ENCODE results near the gene TMPRSS6. TPM values are rescaled to one million over a fixed set of nuclear protein-coding genes. Genes with fewer than 3 reads are reported as not detected.

Gene TMPRSS6
- total and polyA plus RNA-seq, 3 donors from 2014 or later: 1.5 to 4.0 (median 3.4) TPM

DNA sequence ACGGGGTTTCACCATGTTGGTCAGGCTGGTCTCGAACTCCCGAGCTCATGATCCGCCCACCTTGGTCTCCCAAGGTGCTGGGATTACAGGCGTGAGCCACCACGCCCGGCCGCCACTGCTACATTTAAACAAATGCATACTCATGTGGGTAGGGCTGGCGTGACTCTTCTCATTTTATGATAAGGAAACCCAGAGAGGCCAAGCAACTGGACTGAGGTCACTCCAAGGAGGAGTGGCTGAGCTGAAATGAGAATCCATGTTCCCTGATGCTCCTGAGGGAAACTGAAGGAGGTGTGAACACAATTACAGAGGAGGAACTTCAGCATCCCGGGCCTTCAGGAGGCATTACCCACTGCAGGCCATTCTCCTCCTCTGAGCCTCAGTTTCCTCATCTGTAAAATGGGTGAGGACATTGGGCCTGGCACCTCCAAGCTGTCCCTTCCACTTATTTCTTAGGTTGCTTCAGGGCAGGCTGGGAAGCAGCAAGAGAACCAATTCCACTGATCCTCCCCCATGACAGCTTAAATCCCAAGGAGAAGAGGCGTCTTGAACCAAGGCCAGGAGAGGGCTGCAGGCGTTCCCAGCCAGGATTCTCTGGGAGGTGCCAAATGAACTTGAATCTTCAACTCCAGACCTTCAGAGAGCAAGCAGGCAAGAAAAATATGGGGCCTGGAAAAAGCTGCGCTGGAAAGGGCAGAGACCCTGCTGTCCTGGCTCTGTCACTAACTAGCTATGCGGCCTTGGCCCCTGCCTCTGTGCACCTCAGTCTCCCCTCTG is 93.2 kb downstream of the TMPRSS6 start:
- TF ChIP-seq CTCF (IDR thresholded peaks at IDR 0.05) (no peak), POLR2A (IDR thresholded peaks at IDR 0.05) (no peak)
- intact Hi-C loops (cut with DNase I; ENCODE audit: low total_unique reads): no loop called here
- WGBS, 2 donors: 85 to 88% methylated on average over 14 of the region's 14 CpGs
- Histone ChIP-seq H3K9me3 (no peaks in the 10 kb centered on the region), H3K27me3 (no peaks in the 10 kb centered on the region), H3K4me1 (peaks cover 18% of the 10 kb centered on the region), H3K27ac (no peak overlapping the region), H3K4me3 (no peak overlapping the region), H3K36me3 (ENCODE audit: low read depth, missing control alignments) (no peaks in the 10 kb centered on the region)
- DNase-seq: peak; percentile 30

GRCh38 chr22:37015587-37015878 is 94.0 kb downstream of the TMPRSS6 start:
- TF ChIP-seq CTCF (IDR thresholded peaks at IDR 0.05) (no peak), POLR2A (IDR thresholded peaks at IDR 0.05) (no peak)
- no peaks in the 10 kb centered on the region for H3K9me3 ChIP-seq
- H3K4me1 ChIP-seq: peaks cover 16% of the 10 kb centered on the region
- H3K36me3 ChIP-seq (ENCODE audit: low read depth, missing control alignments): no peaks in the 10 kb centered on the region
- H3K27ac ChIP-seq: no peak overlapping the region
- intact Hi-C loops (cut with DNase I; ENCODE audit: low total_unique reads): no loop called here
- H3K27me3 ChIP-seq: no peaks in the 10 kb centered on the region
- 90 to 96% methylated on average over 4 of the region's 4 CpGs for WGBS, 2 donors
- no peak overlapping the region for H3K4me3 ChIP-seq
- no peak for DNase-seq

Other genes with a start within 250 kb of the TMPRSS6 start
- gene NCF4, start 248.7 kb downstream of the TMPRSS6 start, total RNA-seq: 1 to 10 TPM; 2.7 to 6.8 TPM
- 7.1 TPM for gene NCF4, start 248.7 kb downstream of the TMPRSS6 start, polyA plus RNA-seq (ENCODE audit: insufficient read depth, low read depth, low replicate concordance)
- 1 to 10 TPM; 2.3 to 2.6 TPM for gene CSF2RB, start 196.1 kb downstream of the TMPRSS6 start, total RNA-seq
- gene CSF2RB, start 196.1 kb downstream of the TMPRSS6 start, polyA plus RNA-seq (ENCODE audit: insufficient read depth, low read depth, low replicate concordance): 4.0 TPM
- gene TST, start 90.3 kb downstream of the TMPRSS6 start, total RNA-seq: 10 to 100 TPM; 18.0 to 20.9 TPM
- 18.2 TPM for gene TST, start 90.3 kb downstream of the TMPRSS6 start, polyA plus RNA-seq (ENCODE audit: insufficient read depth, low read depth, low replicate concordance)
- gene MPST, start 90.0 kb downstream of the TMPRSS6 start, total RNA-seq: 100 to 1,000 TPM in 1 of 2 donors, 10 to 100 TPM in 1; 99.6 to 114 TPM
- gene MPST, start 90.0 kb downstream of the TMPRSS6 start, polyA plus RNA-seq (ENCODE audit: insufficient read depth, low read depth, low replicate concordance): 64.1 TPM
- 10 to 100 TPM; 39.1 to 57.0 TPM for gene KCTD17, start 58.0 kb downstream of the TMPRSS6 start, total RNA-seq
- 99.1 TPM for gene KCTD17, start 58.0 kb downstream of the TMPRSS6 start, polyA plus RNA-seq (ENCODE audit: insufficient read depth, low read depth, low replicate concordance)
- gene IL2RB, start 40.2 kb upstream of the TMPRSS6 start, total RNA-seq: 1 to 10 TPM in 1 of 2 donors, under 1 TPM in 1; 0.74 to 1.5 TPM
- 2.9 TPM for gene IL2RB, start 40.2 kb upstream of the TMPRSS6 start, polyA plus RNA-seq (ENCODE audit: insufficient read depth, low read depth, low replicate concordance)
- 10 to 100 TPM; 12.6 to 14.8 TPM for gene C1QTNF6, start 78.5 kb upstream of the TMPRSS6 start, total RNA-seq
- gene C1QTNF6, start 78.5 kb upstream of the TMPRSS6 start, polyA plus RNA-seq (ENCODE audit: insufficient read depth, low read depth, low replicate concordance): 15.0 TPM
- 10 to 100 TPM; 40.1 to 54.4 TPM for gene SSTR3, start 102.8 kb upstream of the TMPRSS6 start, total RNA-seq
- 26.8 TPM for gene SSTR3, start 102.8 kb upstream of the TMPRSS6 start, polyA plus RNA-seq (ENCODE audit: insufficient read depth, low read depth, low replicate concordance)
- 10 to 100 TPM in 1 of 2 donors, 1 to 10 TPM in 1; 1.2 to 10.7 TPM for gene RAC2, start 134.6 kb upstream of the TMPRSS6 start, total RNA-seq
- gene RAC2, start 134.6 kb upstream of the TMPRSS6 start, polyA plus RNA-seq (ENCODE audit: insufficient read depth, low read depth, low replicate concordance): 15.5 TPM
- gene CYTH4, start 172.8 kb upstream of the TMPRSS6 start, total RNA-seq: 1 to 10 TPM; 2.7 to 7.2 TPM
- gene CYTH4, start 172.8 kb upstream of the TMPRSS6 start, polyA plus RNA-seq (ENCODE audit: insufficient read depth, low read depth, low replicate concordance): 6.8 TPM

Data from testis (tissue), 3 donors.